HL-60/S4 (cell line): Measurements from ENCODE around the gene TMEM174.
"Not testable (repeated sequence)": the region's sequence is repeated elsewhere in the genome, so short reads cannot be mapped to it uniquely, and the experiment has no call there.

Experiments
- in situ Hi-C: fragments of 300-500 bp; cut with MboI; formaldehyde crosslinking; loops from 2 replicates; pipeline ENCODE4 v1.14.3; 2022; ENCODE audit warnings: low sequenced_read_pairs

The TMEM174 gene

DNA sequence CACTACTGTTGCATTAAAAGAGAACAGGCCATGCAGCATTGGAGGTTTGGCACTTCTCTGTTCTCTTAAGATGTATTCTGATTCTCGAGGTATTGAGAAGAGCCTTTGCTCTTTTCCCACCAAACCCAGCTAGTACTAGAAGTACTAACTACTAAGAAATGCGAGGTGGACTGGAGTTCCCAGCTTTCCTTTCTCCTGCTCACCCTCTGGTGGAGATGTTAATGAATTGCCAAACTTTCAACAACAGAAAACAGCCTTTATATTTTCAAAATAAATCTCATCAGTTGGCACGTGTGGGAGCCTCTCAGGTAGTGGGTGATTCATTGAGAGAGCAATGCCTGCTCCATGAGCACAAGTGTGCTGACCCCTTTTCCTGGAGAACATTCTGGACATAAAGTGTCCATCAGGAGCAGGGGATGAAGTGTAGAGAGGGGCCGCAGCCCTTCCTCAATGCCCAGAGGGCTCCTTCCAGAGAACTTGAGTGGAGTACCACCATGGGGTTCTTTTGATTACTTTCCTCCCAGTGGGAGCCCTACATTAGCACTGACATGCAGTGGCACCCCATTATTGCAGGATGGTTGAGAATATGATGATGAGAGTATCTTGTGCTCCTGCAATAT lies 45.7 kb downstream of the TMEM174 start:
- in situ Hi-C loops, result no loop called here

DNA sequence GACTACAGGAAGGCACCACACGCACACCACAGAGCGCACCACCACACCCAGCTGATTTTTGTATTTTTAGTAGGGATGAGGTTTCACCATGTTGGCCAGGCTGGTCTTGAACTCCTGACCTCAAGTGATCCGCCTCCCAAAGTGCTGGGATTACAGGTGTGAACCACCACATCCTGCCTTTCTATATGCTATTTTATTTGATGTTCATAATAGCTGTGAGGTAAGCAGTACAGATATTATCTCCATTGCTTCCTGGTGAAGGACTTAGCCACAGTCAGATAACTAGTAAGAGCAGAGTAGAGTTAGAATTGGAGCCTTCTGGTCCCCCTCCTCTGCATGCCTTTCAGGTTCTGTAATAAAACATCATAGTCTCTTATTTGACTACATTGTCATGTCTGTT lies 46.3 kb downstream of the TMEM174 start:
- in situ Hi-C loops, result not testable (repeated sequence)

DNA sequence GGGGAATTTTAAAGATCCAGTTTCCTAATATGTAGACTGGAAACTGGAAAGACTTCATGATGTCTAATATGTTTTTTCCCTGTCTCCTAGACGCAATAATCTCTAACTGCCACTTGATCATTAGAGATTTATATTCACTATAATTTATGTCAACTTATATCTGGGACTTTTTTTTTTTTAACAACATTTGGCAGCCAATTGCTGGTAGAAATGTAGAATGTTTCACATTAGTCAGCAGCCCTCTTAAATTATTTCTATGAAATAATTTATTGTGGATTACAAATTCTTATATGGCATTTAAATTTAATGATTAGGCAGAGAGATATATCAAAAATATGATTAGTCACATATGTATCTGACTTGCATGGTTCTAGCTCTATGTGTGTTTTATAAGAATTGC lies 48.2 kb downstream of the TMEM174 start:
- in situ Hi-C loops, result no loop called here

DNA sequence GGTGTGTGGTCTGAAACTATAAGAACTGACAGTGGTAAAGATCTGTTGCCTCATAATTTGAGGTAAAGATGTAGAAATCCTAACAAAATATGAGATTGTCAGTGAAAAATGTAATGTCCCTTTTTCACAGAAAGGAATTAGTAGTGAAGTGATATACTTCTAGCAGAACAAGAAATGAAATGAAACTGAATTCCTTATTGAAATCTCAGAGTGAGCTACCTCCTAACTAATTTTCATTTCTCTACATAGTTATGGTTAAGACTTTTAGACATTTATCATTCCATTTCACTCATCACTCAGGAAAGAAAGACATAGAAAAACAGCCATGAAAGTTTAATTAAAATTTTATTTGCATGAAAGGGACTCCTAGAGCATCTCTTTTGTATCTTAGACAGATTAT lies 48.7 kb downstream of the TMEM174 start:
- in situ Hi-C loops, result no loop called here

DNA sequence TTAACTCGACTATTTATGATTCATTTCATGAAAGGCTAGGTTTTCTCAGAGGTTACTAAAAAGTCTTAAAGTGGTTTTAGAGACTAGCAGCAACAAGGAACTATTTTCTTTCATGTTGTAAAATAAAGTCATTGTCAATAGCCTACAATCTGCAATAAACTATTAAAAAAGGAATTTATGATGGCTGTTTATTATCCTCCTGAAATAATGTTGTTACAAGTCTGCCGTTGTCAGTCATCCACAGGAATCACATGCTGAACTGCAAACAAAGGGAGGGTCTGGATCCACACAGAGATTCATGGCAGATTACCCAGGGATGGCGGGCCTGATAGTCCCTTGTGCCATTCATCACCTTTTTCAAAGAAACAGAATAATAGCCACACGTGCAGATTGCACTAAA lies 49.2 kb downstream of the TMEM174 start:
- in situ Hi-C loops, result no loop called here
